GM18867 (cell line): ENCODE measurements around the gene PSME4.

Experiments
- ATAC-seq: cut with Tn5 transposase; IDR thresholded peaks from one replicate; pipeline ENCODE4 v1.9.1; 2021; ENCODE audit warnings: mild to moderate bottlenecking, moderate library complexity; ENCODE audit not compliant: unreplicated experiment

The PSME4 gene

GRCh38 chr2:53970724-53971602, at the start of gene PSME4:
Gene PSME4 (minus strand): TSS chr2:53970993. CDS start chr2:53970784, 209 bp downstream.
- peak; percentile 93 for ATAC-seq

GRCh38 chr2:54015798-54016699, 45.3 kb upstream of the PSME4 start:
- ATAC-seq: no peak

GRCh38 chr2:54013996-54014395, 43.2 kb upstream of the PSME4 start:
- no peak for ATAC-seq

- no peak for ATAC-seq
These were observed 41.8 kb upstream of the PSME4 start for GRCh38 chr2:54012538-54013141.

- ATAC-seq: no peak
These were observed 38.8 kb upstream of the PSME4 start for GRCh38 chr2:54009549-54009948.

GRCh38 chr2:54008439-54008838, 37.6 kb upstream of the PSME4 start:
- ATAC-seq: no peak

- no peak for ATAC-seq
These were observed 29.7 kb upstream of the PSME4 start for GRCh38 chr2:54000524-54000923.

GRCh38 chr2:54000122-54000521, 29.3 kb upstream of the PSME4 start:
- ATAC-seq: no peak

GRCh38 chr2:53998834-53999233, 28.0 kb upstream of the PSME4 start:
- no peak for ATAC-seq

- ATAC-seq: peak; percentile 78
These were observed 24.3 kb upstream of the PSME4 start for GRCh38 chr2:53994818-53995808.

- no peak for ATAC-seq
These were observed 21.2 kb upstream of the PSME4 start for GRCh38 chr2:53991948-53992347.

GRCh38 chr2:53989210-53989862, 18.5 kb upstream of the PSME4 start:
- no peak for ATAC-seq

GRCh38 chr2:53987336-53987921, 16.6 kb upstream of the PSME4 start:
- ATAC-seq: peak; percentile 82

GRCh38 chr2:53985646-53986045, 14.9 kb upstream of the PSME4 start:
- ATAC-seq: no peak

GRCh38 chr2:53969968-53970723, 647 bp downstream of the PSME4 start:
- ATAC-seq: peak; percentile 32

GRCh38 chr2:53969285-53969967, 1.4 kb downstream of the PSME4 start:
- peak; percentile 0 for ATAC-seq

- ATAC-seq: no peak
These were observed 5.7 kb downstream of the PSME4 start for GRCh38 chr2:53964987-53965687.
